ENCODE measurements around the gene DPEP3. TPM values are rescaled to one million over a fixed set of nuclear protein-coding genes. Genes with fewer than 3 reads are reported as not detected.

DPEP3 gene
- total RNA-seq, 1 donor from 2014 or later: not detected

DNA sequence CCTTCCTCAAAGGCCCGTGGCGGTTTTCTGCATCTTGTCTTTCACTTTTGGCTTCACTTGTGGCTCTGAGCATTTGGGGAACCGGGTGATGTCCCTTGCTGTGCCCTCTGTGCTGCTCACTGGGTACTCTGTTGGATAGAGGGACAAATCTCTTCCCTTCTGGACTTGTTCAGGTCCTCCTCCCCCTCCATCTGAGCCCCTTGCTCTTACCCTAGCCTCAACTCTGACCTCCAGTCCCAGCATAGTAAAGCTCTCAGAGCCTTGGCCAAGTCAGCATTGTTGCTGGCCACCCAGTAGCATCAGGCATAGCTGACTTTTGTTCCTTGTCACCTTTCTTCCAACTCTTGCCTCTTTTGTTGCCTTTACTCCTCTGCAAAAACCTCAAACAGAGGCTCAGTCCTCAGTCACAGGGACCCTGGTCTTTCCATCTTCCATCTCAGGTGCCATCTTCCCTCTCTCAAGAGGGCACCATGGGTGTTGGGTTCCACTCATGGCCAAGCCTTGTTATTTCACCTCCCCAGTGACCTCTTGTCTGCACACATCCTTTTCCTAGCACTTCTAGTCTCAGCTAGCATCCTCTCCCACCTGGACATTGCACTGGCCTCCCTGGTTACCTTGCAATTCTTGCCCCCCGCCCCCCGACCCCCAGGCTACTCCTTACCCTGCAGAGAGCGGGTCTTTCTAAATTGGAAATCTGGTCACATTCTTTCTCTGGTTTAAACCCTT, 43.3 kb downstream of the DPEP3 start:
- intact Hi-C loops (cut with DNase I): loop anchor here (10.0 kb wide), 1 partner anchor 412 kb away; the partner anchor contains the start of gene RIPOR1
- peak; percentile 87 for DNase-seq (ENCODE audit: low spot score)

DNA sequence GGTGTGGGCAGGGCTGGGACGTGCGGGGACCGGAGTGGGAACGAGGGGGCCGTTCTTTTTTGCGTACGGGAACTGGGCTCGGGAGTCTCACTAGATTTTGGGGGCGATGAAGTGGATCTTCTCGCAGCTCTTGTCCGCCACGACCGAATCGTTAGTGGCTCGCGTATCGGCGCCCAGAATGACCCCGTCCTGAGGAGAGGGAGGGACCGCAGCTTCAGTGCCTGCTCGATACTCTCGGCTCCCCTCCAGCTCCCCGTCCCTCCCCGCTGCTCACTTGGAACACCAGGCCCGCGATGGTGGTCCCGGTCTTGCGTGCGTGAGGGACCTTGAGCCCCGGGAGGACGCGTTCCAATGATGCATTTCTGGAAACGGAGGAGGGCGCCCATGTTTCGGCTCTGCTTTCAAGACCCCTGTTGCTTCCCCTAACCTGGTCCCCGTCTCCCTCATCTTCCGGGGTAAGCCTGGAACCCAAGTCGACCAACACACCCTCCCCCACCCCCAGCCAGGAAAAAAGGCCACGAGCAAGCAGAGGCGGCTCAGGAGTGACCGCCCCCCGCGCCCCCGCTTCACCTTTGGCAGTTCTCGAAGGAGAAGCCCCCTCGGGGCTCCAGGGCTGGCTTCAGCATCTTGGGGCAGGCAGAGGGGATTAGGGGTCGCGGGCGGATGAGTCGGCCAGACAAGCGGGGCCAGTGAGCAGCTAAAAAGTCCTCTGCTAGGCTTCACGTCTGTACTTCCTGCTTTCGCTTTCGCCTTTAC, 44.0 kb downstream of the DPEP3 start, which contains the start of gene PSMB10:
TSS of gene PSMB10 (minus strand) at position 727 of the 756 bp plus-strand sequence. CDS start at position 626, 101 bp downstream.
- DNase-seq (ENCODE audit: low spot score): no peak
- intact Hi-C loops (cut with DNase I): loop anchor here (10.0 kb wide), 1 partner anchor 412 kb away; the partner anchor contains the start of gene RIPOR1

DNA sequence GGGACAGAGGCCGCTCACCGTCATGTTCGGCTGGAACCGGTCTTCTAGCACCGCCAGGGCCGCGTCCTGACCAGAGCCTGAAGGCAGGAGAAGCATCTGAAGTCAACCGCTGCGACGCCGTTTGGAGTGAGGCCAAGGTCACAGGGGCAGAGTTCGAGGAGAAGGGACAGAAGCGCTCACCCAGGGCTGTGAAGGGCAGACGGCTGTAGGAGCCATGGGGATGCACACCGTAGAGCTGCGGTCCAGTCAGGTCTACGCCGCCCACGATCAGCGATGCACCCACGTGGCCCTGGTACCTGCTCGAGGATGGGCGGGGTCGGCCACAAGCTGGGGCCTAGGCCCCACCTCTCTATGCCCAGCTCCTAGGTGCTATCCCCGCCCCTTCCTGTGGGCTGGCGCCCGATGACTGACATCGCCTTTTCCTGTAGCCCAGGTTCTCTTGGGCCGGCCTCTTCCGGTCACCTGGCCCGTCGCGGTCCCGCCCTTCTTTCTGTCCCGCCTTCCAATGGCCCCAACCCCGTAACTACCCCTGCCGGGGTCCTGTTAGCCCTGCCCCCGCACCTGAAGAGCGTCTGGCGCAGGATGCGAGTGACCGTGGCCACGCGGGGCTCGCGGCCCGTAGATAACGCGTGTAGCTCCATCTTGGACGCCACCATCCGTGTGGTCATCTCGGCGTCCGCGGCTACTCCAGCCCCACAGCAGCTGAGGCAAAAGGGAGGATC, 44.7 kb downstream of the DPEP3 start:
- intact Hi-C loops (cut with DNase I): loop anchor here (10.0 kb wide), 1 partner anchor 411 kb away; the partner anchor contains the start of gene RIPOR1
- peak; percentile 98 for DNase-seq (ENCODE audit: low spot score)

DNA sequence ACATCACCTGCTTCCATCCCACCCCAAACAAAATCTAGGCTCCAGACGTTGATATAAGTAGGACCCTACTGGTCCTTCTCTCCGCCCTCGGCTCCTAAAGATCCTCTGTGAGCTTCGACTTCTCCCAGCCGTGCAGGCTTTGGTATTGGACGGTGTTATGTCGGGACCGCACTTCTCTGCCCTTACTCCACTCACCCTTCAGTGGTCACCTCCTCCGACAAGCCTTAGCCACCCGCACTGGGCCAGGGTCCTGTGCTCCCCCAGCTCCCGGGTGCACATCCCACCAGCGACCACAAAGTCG, 45.2 kb downstream of the DPEP3 start:
- DNase-seq (ENCODE audit: low spot score): no peak
- intact Hi-C loops (cut with DNase I): loop anchor here (10.0 kb wide), 1 partner anchor 410 kb away; the partner anchor contains the start of gene RIPOR1

DNA sequence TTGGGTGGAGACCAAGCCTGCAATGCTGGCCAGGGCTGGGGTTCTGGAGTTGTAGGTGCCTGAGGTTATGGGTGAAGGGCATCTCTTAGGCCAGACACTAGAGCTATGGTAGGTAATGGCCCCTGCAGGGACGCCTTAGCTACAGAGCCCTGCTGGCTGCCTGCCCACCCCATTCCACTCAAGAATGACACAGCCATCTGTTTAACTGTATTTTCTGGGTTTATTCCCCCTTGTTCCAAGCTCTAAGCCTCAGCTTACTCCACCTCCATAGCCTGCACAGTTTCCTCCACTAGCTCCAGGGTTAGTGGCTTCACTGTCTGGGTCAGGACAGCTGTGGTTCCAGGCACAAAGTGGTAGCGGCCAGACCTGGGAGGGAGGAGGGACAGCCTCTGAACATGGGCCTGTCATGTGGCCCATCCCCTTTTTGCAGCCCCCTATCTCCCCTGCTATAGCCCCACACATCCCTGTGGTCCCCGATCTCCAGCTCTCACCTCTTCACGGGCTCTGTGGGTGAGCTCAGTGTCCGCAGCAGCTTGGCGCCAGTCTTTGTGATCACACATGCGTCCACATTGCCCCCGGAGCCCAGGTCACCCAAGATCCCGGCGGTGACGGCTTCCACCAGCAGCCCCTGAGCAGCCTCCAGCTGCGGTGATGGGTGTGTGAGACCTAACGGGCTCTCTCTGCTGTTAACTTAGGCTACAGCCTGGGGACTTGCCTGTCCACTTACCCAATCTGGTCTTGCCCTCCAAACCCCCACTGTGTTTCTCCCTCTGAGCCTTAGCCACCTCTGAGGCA, 45.8 kb downstream of the DPEP3 start:
- intact Hi-C loops (cut with DNase I): loop anchor here (5.0 to 10.0 kb wide), 3 partner anchors 102 to 410 kb away; partner anchors contain the start of gene RIPOR1
- no peak for DNase-seq (ENCODE audit: low spot score)

- intact Hi-C loops (cut with DNase I): loop anchor here (5.0 to 10.0 kb wide), 3 partner anchors 102 to 409 kb away; partner anchors contain the start of gene RIPOR1
Observed at GRCh38 chr16:67933805-67934204, 46.5 kb downstream of the DPEP3 start.

DNA sequence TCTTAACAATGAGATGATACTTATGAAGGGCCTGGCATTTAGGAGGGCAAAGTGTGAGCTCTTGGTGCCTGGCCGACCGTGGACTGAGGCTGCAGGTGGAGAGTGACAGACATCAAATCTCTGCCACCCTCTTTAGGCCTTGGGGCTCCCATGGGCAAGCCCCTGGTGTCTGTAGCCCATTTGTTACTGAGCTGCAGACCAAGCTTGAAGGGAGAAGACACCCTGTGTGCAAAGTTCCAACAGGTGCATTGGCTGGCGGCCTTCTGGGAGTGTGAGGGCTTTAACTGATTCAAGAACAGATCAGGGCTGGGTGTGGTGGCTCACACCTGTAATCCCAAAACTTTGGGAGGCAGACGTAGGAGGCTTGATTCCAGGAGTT, 47.8 kb downstream of the DPEP3 start:
- no peak for DNase-seq (ENCODE audit: low spot score)
- intact Hi-C loops (cut with DNase I): loop anchor here (5.0 to 10.0 kb wide), 3 partner anchors 100 to 408 kb away; partner anchors contain the start of gene RIPOR1

More at GRCh38 chr16:67933805-67934204, 46.5 kb downstream of the DPEP3 start:
- DNase-seq (ENCODE audit: low spot score): no peak

- DNase-seq (ENCODE audit: low spot score): no peak
- intact Hi-C loops (cut with DNase I): loop anchor here (5.0 to 10.0 kb wide), 3 partner anchors 100 to 407 kb away; partner anchors contain the start of gene RIPOR1
Observed at GRCh38 chr16:67931712-67932461, 48.4 kb downstream of the DPEP3 start, which contains the start of gene CTRL. Gene CTRL (minus strand): TSS chr16:67931862. CDS start chr16:67931852, 10 bp downstream.

GRCh38 chr16:67930678-67931211, 49.6 kb downstream of the DPEP3 start:
- no peak for DNase-seq (ENCODE audit: low spot score)
- intact Hi-C loops (cut with DNase I): loop anchor here (5.0 to 10.0 kb wide), 3 partner anchors 98 to 406 kb away; partner anchors contain the start of gene RIPOR1

GRCh38 chr16:67930191-67930590, 50.1 kb downstream of the DPEP3 start:
- intact Hi-C loops (cut with DNase I): loop anchor here (5.0 to 10.0 kb wide), 3 partner anchors 98 to 405 kb away; partner anchors contain the start of gene RIPOR1
- no peak for DNase-seq (ENCODE audit: low spot score)

GRCh38 chr16:67928561-67929364, 51.5 kb downstream of the DPEP3 start:
- no peak for DNase-seq (ENCODE audit: low spot score)
- intact Hi-C loops (cut with DNase I): loop anchor here (2.0 to 5.0 kb wide), 2 partner anchors 46 to 256 kb away; no protein-coding TSS in a partner anchor

DNA sequence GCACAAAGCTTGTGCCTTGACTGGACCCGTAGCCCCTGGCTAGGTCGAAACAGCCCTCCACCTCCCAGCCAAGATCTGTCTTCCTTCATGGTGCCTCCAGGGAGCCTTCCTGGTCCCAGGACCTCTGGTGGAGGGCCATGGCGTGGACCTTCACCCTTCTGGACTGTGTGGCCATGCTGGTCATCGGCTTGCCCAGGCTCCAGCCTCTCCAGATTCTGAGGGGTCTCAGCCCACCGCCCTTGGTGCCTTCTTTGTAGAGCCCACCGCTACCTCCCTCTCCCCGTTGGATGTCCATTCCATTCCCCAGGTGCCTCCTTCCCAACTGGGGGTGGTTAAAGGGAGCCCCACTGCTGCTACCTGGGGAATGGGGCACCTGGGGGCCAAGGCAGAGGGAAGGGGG, 52.2 kb downstream of the DPEP3 start:
- no peak for DNase-seq (ENCODE audit: low spot score)
- intact Hi-C loops (cut with DNase I): loop anchor here (2.0 to 5.0 kb wide), 2 partner anchors 45 to 256 kb away; no protein-coding TSS in a partner anchor

GRCh38 chr16:67927131-67927941, 53.0 kb downstream of the DPEP3 start:
- DNase-seq (ENCODE audit: low spot score): no peak
- intact Hi-C loops (cut with DNase I): loop anchor here (2.0 to 5.0 kb wide), 2 partner anchors 111 to 255 kb away; no protein-coding TSS in a partner anchor

- intact Hi-C loops (cut with DNase I): loop anchor here (2.0 to 5.0 kb wide), 2 partner anchors 109 to 254 kb away; no protein-coding TSS in a partner anchor
- no peak for DNase-seq (ENCODE audit: low spot score)
Observed at GRCh38 chr16:67926181-67926750, 54.0 kb downstream of the DPEP3 start.
